Measurements from ENCODE around the gene LRFN2.

LRFN2 gene

DNA sequence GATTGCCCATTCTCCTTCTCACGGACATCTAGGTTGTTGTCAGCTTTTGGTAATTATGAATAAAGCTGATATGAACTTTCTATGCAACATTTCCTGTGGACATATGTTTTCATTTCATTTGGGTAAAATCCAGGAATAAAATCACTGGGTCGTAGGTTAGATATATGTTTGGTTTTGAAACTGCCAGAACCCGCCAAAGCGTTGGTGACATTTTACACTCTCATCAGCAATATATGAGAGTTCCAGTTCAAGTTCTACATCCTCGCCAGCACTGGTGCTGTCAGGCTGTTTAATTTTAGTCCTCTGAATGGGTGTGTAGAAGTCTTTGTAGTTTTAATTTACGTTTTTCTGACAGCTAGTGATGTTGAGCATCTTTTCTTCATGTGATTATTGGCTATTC, 27.5 kb upstream of the LRFN2 start:
- Histone ChIP-seq H3K27ac (ENCODE audit: low read depth, low read length) (no peak overlapping the region), H3K9me3 (ENCODE audit: control insufficient read depth, insufficient read depth, low read depth, low read length) (no peaks in the 10 kb centered on the region), H3K27me3 (ENCODE audit: control insufficient read depth, insufficient read depth, low read length) (peaks cover 29% of the 10 kb centered on the region; the same call in 1 of the 2 replicates), H3K4me1 (ENCODE audit: control insufficient read depth, insufficient read depth, low read length) (no peaks in the 10 kb centered on the region), H3K36me3 (ENCODE audit: control insufficient read depth, insufficient read depth, low read length) (no peaks in the 10 kb centered on the region), H3K4me3 (ENCODE audit: low read depth, low read length) (no peak overlapping the region), H3K9ac (ENCODE audit: low read length) (no peak overlapping the region)

DNA sequence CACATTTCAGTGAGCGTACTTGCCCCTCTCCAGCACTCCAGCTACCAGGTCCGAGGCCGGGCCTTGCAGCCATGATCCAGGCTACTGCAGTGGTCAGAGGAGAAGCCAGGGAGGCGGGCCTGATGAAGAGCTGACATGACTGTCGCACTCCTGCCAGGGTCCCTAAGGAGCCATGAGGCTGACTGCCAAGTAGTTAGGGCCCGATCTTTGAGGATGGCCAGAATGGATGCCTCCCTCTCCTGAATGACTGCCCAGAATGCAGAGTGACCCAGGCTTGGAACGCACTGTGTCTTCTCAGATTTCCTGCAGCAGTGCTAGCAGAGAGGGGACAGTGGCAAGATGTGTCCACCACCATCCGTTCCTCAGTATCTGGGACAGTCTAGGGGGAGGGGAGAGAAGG, 24.7 kb upstream of the LRFN2 start:
- Histone ChIP-seq H3K9ac (ENCODE audit: low read length) (no peak overlapping the region), H3K4me1 (ENCODE audit: control insufficient read depth, insufficient read depth, low read length) (no peaks in the 10 kb centered on the region), H3K9me3 (ENCODE audit: control insufficient read depth, insufficient read depth, low read depth, low read length) (no peaks in the 10 kb centered on the region), H3K36me3 (ENCODE audit: control insufficient read depth, insufficient read depth, low read length) (no peaks in the 10 kb centered on the region), H3K27ac (ENCODE audit: low read depth, low read length) (no peak overlapping the region), H3K27me3 (ENCODE audit: control insufficient read depth, insufficient read depth, low read length) (peaks cover 14% of the 10 kb centered on the region; the same call in 1 of the 2 replicates), H3K4me3 (ENCODE audit: low read depth, low read length) (no peak overlapping the region)

GRCh38 chr6:40611434-40611833, 24.3 kb upstream of the LRFN2 start:
- Histone ChIP-seq H3K4me3 (ENCODE audit: low read depth, low read length) (no peak overlapping the region), H3K27ac (ENCODE audit: low read depth, low read length) (no peak overlapping the region), H3K9ac (ENCODE audit: low read length) (no peak overlapping the region), H3K4me1 (ENCODE audit: control insufficient read depth, insufficient read depth, low read length) (no peaks in the 10 kb centered on the region), H3K9me3 (ENCODE audit: control insufficient read depth, insufficient read depth, low read depth, low read length) (no peaks in the 10 kb centered on the region), H3K27me3 (ENCODE audit: control insufficient read depth, insufficient read depth, low read length) (peaks cover 19% of the 10 kb centered on the region; the same call in 1 of the 2 replicates), H3K36me3 (ENCODE audit: control insufficient read depth, insufficient read depth, low read length) (no peaks in the 10 kb centered on the region)

GRCh38 chr6:40610229-40610628, 23.1 kb upstream of the LRFN2 start:
- no peaks in the 10 kb centered on the region for H3K4me1 ChIP-seq (ENCODE audit: control insufficient read depth, insufficient read depth, low read length)
- H3K9ac ChIP-seq (ENCODE audit: low read length): no peak overlapping the region
- no peak overlapping the region for H3K4me3 ChIP-seq (ENCODE audit: low read depth, low read length)
- no peak overlapping the region for H3K27ac ChIP-seq (ENCODE audit: low read depth, low read length)
- H3K36me3 ChIP-seq (ENCODE audit: control insufficient read depth, insufficient read depth, low read length): no peaks in the 10 kb centered on the region
- H3K27me3 ChIP-seq (ENCODE audit: control insufficient read depth, insufficient read depth, low read length): peaks cover 31% of the 10 kb centered on the region
- no peaks in the 10 kb centered on the region for H3K9me3 ChIP-seq (ENCODE audit: control insufficient read depth, insufficient read depth, low read depth, low read length)

- Histone ChIP-seq H3K36me3 (ENCODE audit: control insufficient read depth, insufficient read depth, low read length) (no peaks in the 10 kb centered on the region), H3K9ac (ENCODE audit: low read length) (no peak overlapping the region), H3K4me3 (ENCODE audit: low read depth, low read length) (no peak overlapping the region), H3K4me1 (ENCODE audit: control insufficient read depth, insufficient read depth, low read length) (no peaks in the 10 kb centered on the region), H3K27ac (ENCODE audit: low read depth, low read length) (no peak overlapping the region), H3K9me3 (ENCODE audit: control insufficient read depth, insufficient read depth, low read depth, low read length) (no peaks in the 10 kb centered on the region), H3K27me3 (ENCODE audit: control insufficient read depth, insufficient read depth, low read length) (peaks cover 51% of the 10 kb centered on the region)
These were observed 19.8 kb upstream of the LRFN2 start for GRCh38 chr6:40606981-40607380.

DNA sequence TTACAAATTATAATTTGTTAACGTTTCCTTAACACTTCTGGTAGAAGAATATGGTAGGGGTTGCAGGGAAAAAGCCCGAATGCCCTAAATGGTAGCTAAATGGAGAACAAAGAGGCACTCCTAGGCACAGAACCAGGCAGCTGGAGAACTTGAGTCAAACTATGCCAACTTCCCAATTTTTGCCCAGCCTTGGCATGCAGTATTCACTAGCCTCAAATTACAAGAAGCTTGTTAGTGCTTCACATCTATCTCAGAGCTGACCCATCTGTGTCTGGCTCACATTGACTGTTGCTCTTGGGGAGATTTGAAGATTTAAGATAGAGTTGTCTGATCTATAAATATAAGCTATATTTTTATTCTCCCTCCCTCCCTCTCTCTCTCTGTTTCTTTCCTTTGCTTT, 19.4 kb upstream of the LRFN2 start:
- no peak overlapping the region for H3K4me3 ChIP-seq (ENCODE audit: low read depth, low read length)
- H3K27me3 ChIP-seq (ENCODE audit: control insufficient read depth, insufficient read depth, low read length): peaks cover 56% of the 10 kb centered on the region
- H3K27ac ChIP-seq (ENCODE audit: low read depth, low read length): no peak overlapping the region
- no peaks in the 10 kb centered on the region for H3K9me3 ChIP-seq (ENCODE audit: control insufficient read depth, insufficient read depth, low read depth, low read length)
- no peaks in the 10 kb centered on the region for H3K4me1 ChIP-seq (ENCODE audit: control insufficient read depth, insufficient read depth, low read length)
- H3K36me3 ChIP-seq (ENCODE audit: control insufficient read depth, insufficient read depth, low read length): no peaks in the 10 kb centered on the region
- no peak overlapping the region for H3K9ac ChIP-seq (ENCODE audit: low read length)

GRCh38 chr6:40604082-40604481, 16.9 kb upstream of the LRFN2 start:
- Histone ChIP-seq H3K4me3 (ENCODE audit: low read depth, low read length) (no peak overlapping the region), H3K9me3 (ENCODE audit: control insufficient read depth, insufficient read depth, low read depth, low read length) (no peaks in the 10 kb centered on the region), H3K9ac (ENCODE audit: low read length) (no peak overlapping the region), H3K36me3 (ENCODE audit: control insufficient read depth, insufficient read depth, low read length) (no peaks in the 10 kb centered on the region), H3K4me1 (ENCODE audit: control insufficient read depth, insufficient read depth, low read length) (no peaks in the 10 kb centered on the region), H3K27ac (ENCODE audit: low read depth, low read length) (no peak overlapping the region), H3K27me3 (ENCODE audit: control insufficient read depth, insufficient read depth, low read length) (peaks cover 79% of the 10 kb centered on the region)

GRCh38 chr6:40599555-40599954, 12.4 kb upstream of the LRFN2 start:
- H3K27ac ChIP-seq (ENCODE audit: low read depth, low read length): no peak overlapping the region
- no peaks in the 10 kb centered on the region for H3K9me3 ChIP-seq (ENCODE audit: control insufficient read depth, insufficient read depth, low read depth, low read length)
- H3K27me3 ChIP-seq (ENCODE audit: control insufficient read depth, insufficient read depth, low read length): peaks cover 98% of the 10 kb centered on the region
- no peaks in the 10 kb centered on the region for H3K36me3 ChIP-seq (ENCODE audit: control insufficient read depth, insufficient read depth, low read length)
- H3K4me3 ChIP-seq (ENCODE audit: low read depth, low read length): no peak overlapping the region
- no peaks in the 10 kb centered on the region for H3K4me1 ChIP-seq (ENCODE audit: control insufficient read depth, insufficient read depth, low read length)
- H3K9ac ChIP-seq (ENCODE audit: low read length): no peak overlapping the region

DNA sequence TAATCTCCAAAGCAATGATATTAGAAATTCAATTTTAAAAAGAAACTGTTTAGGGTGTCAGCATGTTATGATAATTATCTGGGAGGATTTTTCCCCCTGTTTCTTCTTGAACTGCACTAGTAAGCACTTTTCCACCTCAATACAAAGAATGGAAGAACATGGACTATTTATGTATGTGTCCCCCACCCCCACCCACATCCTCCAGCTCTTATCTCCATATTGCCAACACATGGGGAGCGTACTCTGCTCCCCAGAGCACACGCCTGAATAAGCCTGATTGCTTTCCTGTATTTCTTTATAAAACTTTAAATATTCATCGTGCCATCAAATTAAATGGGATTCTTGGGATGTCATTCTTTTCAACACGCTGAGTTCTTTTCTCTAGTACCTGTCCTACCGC, 11.4 kb upstream of the LRFN2 start:
- Histone ChIP-seq H3K36me3 (ENCODE audit: control insufficient read depth, insufficient read depth, low read length) (no peaks in the 10 kb centered on the region), H3K9ac (ENCODE audit: low read length) (no peak overlapping the region), H3K9me3 (ENCODE audit: control insufficient read depth, insufficient read depth, low read depth, low read length) (no peaks in the 10 kb centered on the region), H3K27me3 (ENCODE audit: control insufficient read depth, insufficient read depth, low read length) (peaks cover 98% of the 10 kb centered on the region), H3K27ac (ENCODE audit: low read depth, low read length) (no peak overlapping the region), H3K4me1 (ENCODE audit: control insufficient read depth, insufficient read depth, low read length) (no peaks in the 10 kb centered on the region), H3K4me3 (ENCODE audit: low read depth, low read length) (no peak overlapping the region)

GRCh38 chr6:40597301-40597700, 10.1 kb upstream of the LRFN2 start:
- Histone ChIP-seq H3K9me3 (ENCODE audit: control insufficient read depth, insufficient read depth, low read depth, low read length) (no peaks in the 10 kb centered on the region), H3K27me3 (ENCODE audit: control insufficient read depth, insufficient read depth, low read length) (peaks cover 91% of the 10 kb centered on the region), H3K36me3 (ENCODE audit: control insufficient read depth, insufficient read depth, low read length) (no peaks in the 10 kb centered on the region), H3K27ac (ENCODE audit: low read depth, low read length) (no peak overlapping the region), H3K4me1 (ENCODE audit: control insufficient read depth, insufficient read depth, low read length) (no peaks in the 10 kb centered on the region), H3K4me3 (ENCODE audit: low read depth, low read length) (no peak overlapping the region), H3K9ac (ENCODE audit: low read length) (no peak overlapping the region)

DNA sequence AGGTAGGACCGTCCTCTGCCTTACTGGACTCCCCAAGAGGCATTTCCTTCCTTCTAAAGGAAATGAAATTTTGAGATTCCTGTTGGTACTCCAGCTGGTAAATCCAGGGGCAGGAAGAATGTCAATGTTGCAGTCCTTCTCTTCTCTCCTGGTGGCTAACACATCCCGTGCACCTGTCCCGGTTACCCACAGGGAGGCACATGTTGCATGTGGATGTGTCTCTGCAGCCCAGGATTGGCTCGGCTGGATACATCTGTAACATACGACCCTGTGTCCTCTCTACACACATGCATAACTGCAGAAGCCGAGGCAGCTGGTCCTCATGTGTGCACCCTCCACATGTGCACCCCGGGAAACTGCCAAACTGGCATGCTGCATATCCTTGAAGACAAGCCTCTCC, 1.3 kb upstream of the LRFN2 start:
- H3K27me3 ChIP-seq (ENCODE audit: control insufficient read depth, insufficient read depth, low read length): peaks cover 62% of the 10 kb centered on the region
- H3K27ac ChIP-seq (ENCODE audit: low read depth, low read length): no peak overlapping the region
- H3K4me1 ChIP-seq (ENCODE audit: control insufficient read depth, insufficient read depth, low read length): peaks cover 20% of the 10 kb centered on the region
- H3K9ac ChIP-seq (ENCODE audit: low read length): no peak overlapping the region
- no peak overlapping the region for H3K4me3 ChIP-seq (ENCODE audit: low read depth, low read length)
- H3K36me3 ChIP-seq (ENCODE audit: control insufficient read depth, insufficient read depth, low read length): no peaks in the 10 kb centered on the region
- H3K9me3 ChIP-seq (ENCODE audit: control insufficient read depth, insufficient read depth, low read depth, low read length): 0 out of 2 replicates have a peak, but pooled peaks cover 2% of the 10 kb centered on the region

- no peak overlapping the region for H3K27ac ChIP-seq (ENCODE audit: low read depth, low read length)
- no peaks in the 10 kb centered on the region for H3K36me3 ChIP-seq (ENCODE audit: control insufficient read depth, insufficient read depth, low read length)
- H3K27me3 ChIP-seq (ENCODE audit: control insufficient read depth, insufficient read depth, low read length): peaks cover 61% of the 10 kb centered on the region
- H3K4me3 ChIP-seq (ENCODE audit: low read depth, low read length): peak overlapping the region; percentile 72
- 0 out of 2 replicates have a peak, but pooled peaks cover 2% of the 10 kb centered on the region for H3K9me3 ChIP-seq (ENCODE audit: control insufficient read depth, insufficient read depth, low read depth, low read length)
- no peak overlapping the region for H3K9ac ChIP-seq (ENCODE audit: low read length)
- H3K4me1 ChIP-seq (ENCODE audit: control insufficient read depth, insufficient read depth, low read length): peaks cover 20% of the 10 kb centered on the region
These were observed 863 bp upstream of the LRFN2 start for GRCh38 chr6:40588070-40588384.

Measured in HUES6 (cell line).